Activated CD8-positive, alpha-beta T cell treated with anti-CD3 and anti-CD28 coated beads for 36 hours (primary cell): Measurements from ENCODE around the gene EML5. TPM values are rescaled to one million over a fixed set of nuclear protein-coding genes. Genes with fewer than 3 reads are reported as not detected.
A peak's percentile ranks its signal among the peaks of the same experiment; 100 is the strongest.

Source experiments
- ATAC-seq: fragments of 200-7000 bp; cut with Tn5 transposase; one replicate; pipeline ENCODE4 v1.10.0; 2021; ENCODE audit warnings: mild to moderate bottlenecking, moderate library complexity
- CTCF ChIA-PET: fragments of 350-600 bp; sonication (Branson Sonifier 250); formaldehyde crosslinking; loops from one replicate; lab custom pipeline; 2021; ENCODE audit warnings: antibody characterized with exemption; lab: Charles Lee
- POLR2A ChIA-PET: fragments of 350-600 bp; sonication (Branson Sonifier 250); formaldehyde crosslinking; loops from one replicate; lab custom pipeline; 2021; ENCODE audit warnings: antibody characterized with exemption; lab: Charles Lee
- DNase-seq: peaks from one replicate; pipeline ENCODE4 v3.0.0-alpha.2; 2020
- H3K27ac Mint-ChIP-seq: one replicate; pipeline ENCODE4 v1.8.0; 2021; ENCODE audit warnings: mild to moderate bottlenecking, mixed read lengths
- H3K27me3 Mint-ChIP-seq: one replicate; pipeline ENCODE4 v1.8.0; 2021; ENCODE audit warnings: mixed read lengths
- H3K36me3 Mint-ChIP-seq: one replicate; pipeline ENCODE4 v1.8.0; 2021; ENCODE audit warnings: low read depth, mixed read lengths
- H3K4me1 Mint-ChIP-seq: one replicate; pipeline ENCODE4 v1.8.0; 2021; ENCODE audit warnings: low read depth, mixed read lengths
- H3K4me3 Mint-ChIP-seq: one replicate; pipeline ENCODE4 v1.8.0; 2021; ENCODE audit warnings: mild to moderate bottlenecking, moderate library complexity, mixed read lengths
- H3K9me3 Mint-ChIP-seq: one replicate; pipeline ENCODE4 v1.8.0; 2021; ENCODE audit warnings: mixed read lengths
- intact Hi-C: fragments of 100-400 bp; cut with micrococcal nuclease; formaldehyde crosslinking; loops from one replicate; pipeline ENCODE4 v1.10.0; 2022
- total RNA-seq, 2 experiments: library from RNA; stranded (reverse); gene quantifications; one replicate each; pipeline ENCODE4 v1.2.3, GENCODE V29; 2021
- TF ChIP-seq, protein P1 (sequence below): fragments of 200-600 bp; IDR thresholded peaks from one replicate; pipeline ENCODE4 v1.8.0; 2022; ENCODE audit warnings: antibody characterized with exemption, mild to moderate bottlenecking

The EML5 gene
- total RNA-seq, 2 experiments from 2014 or later, result 2.7 to 3.8 TPM

DNA sequence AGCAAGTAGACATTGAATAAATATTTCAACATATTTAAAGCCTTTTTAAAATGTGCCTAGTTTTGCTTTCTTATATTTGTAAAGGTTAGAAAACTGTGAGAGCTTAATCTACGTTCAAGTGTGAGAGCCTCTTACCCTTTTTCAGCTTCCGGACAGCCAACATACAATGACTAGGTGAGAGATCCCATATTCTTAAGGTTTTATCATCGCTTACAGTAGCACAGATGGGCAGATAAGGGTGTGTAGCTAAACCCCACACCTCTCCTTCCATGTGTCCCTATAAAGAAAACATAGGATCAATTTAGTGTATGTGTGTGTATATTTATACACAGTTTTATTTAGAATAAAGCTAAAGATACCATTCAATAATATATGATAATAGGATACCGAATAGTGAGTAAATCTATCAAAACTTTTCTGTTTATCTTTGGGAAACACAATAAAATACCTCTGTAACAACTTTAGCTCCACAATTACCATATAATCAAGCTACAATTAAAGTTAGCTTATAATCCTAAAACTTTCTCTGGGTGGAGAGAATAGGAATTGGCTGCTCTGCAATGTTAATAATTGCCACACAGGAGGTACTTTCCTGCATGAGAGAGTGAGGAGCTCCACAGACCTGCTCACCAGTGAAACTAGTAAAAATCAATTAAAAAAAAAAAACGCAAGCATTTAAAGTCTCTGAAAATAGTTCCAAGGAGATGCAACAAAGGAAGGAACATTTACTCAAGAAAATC lies 110.8 kb downstream of the EML5 start:
- H3K27me3 Mint-ChIP-seq, result no peaks in the 10 kb centered on the region
- TF ChIP-seq, protein P1, sequence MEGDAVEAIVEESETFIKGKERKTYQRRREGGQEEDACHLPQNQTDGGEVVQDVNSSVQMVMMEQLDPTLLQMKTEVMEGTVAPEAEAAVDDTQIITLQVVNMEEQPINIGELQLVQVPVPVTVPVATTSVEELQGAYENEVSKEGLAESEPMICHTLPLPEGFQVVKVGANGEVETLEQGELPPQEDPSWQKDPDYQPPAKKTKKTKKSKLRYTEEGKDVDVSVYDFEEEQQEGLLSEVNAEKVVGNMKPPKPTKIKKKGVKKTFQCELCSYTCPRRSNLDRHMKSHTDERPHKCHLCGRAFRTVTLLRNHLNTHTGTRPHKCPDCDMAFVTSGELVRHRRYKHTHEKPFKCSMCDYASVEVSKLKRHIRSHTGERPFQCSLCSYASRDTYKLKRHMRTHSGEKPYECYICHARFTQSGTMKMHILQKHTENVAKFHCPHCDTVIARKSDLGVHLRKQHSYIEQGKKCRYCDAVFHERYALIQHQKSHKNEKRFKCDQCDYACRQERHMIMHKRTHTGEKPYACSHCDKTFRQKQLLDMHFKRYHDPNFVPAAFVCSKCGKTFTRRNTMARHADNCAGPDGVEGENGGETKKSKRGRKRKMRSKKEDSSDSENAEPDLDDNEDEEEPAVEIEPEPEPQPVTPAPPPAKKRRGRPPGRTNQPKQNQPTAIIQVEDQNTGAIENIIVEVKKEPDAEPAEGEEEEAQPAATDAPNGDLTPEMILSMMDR, result no peak
- intact Hi-C loops, result no loop called here
- no peaks in the 10 kb centered on the region for H3K9me3 Mint-ChIP-seq
- no peak overlapping the region for H3K27ac Mint-ChIP-seq
- ChIA-PET POLR2A (no interaction called here), CTCF (interaction anchor here (1.1 to 4.3 kb wide), 2 partner anchors 14 to 16 kb away, joined by 3 to 34 read pairs; no protein-coding TSS in a partner anchor)
- ATAC-seq (no peak), DNase-seq (no peak)
- H3K36me3 Mint-ChIP-seq, result peaks cover 8% of the 10 kb centered on the region
- H3K4me3 Mint-ChIP-seq, result no peak overlapping the region
- H3K4me1 Mint-ChIP-seq, result no peaks in the 10 kb centered on the region

DNA sequence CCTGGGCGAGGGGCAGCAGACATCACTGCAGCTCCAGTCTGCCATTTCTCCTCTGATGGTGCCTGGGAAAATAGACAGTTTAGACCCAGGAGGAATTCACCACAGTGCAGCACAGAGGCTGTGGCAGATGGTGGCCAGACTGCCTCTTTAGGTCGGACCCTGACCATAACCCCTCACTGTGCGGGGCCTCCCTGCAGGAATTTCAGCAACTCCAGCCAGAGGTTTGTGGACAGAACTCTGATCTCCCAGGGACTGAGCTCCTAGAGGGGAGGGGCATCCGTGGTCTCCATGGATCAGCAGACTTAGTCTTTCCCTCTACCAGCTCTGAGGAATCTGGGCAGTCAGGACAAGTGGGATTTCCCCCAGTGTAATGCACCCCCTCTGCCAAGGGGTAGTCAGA lies 123.4 kb downstream of the EML5 start:
- no peaks in the 10 kb centered on the region for H3K27me3 Mint-ChIP-seq
- intact Hi-C loops, result loop anchor here (5.0 kb wide), 1 partner anchor 198 kb away; no protein-coding TSS in a partner anchor
- ATAC-seq (no peak), DNase-seq (no peak)
- peaks cover 20% of the 10 kb centered on the region for H3K36me3 Mint-ChIP-seq
- H3K9me3 Mint-ChIP-seq, result peaks cover 11% of the 10 kb centered on the region
- TF ChIP-seq, protein P1, result no peak
- no peak overlapping the region for H3K4me3 Mint-ChIP-seq
- ChIA-PET POLR2A (interaction anchor here (1.2 kb wide), 1 partner anchor 124 kb away, joined by 4 read pairs; no protein-coding TSS in a partner anchor), CTCF (interaction anchor here (0.8 to 3.1 kb wide), 3 partner anchors 13 to 358 kb away, joined by 3 to 34 read pairs (median 5); no protein-coding TSS in a partner anchor)
- H3K27ac Mint-ChIP-seq, result no peak overlapping the region
- H3K4me1 Mint-ChIP-seq, result peaks cover 2% of the 10 kb centered on the region

- Mint-ChIP-seq H3K36me3 (peaks cover 18% of the 10 kb centered on the region), H3K4me3 (no peak overlapping the region), H3K27me3 (no peaks in the 10 kb centered on the region), H3K4me1 (peaks cover 2% of the 10 kb centered on the region), H3K9me3 (peaks cover 11% of the 10 kb centered on the region), H3K27ac (no peak overlapping the region)
- DNase-seq (no peak), ATAC-seq (no peak)
- ChIA-PET POLR2A (no interaction called here), CTCF (interaction anchor here (0.7 to 3.1 kb wide), 9 partner anchors 13 to 358 kb away, joined by 3 to 34 read pairs (median 4); partner anchors contain the start of gene TTC8)
- TF ChIP-seq, protein P1, result no peak
- intact Hi-C loops, result loop anchor here (5.0 kb wide), 1 partner anchor 199 kb away; no protein-coding TSS in a partner anchor
Observed at GRCh38 chr14:88668448-88669116, 124.2 kb downstream of the EML5 start.

DNA sequence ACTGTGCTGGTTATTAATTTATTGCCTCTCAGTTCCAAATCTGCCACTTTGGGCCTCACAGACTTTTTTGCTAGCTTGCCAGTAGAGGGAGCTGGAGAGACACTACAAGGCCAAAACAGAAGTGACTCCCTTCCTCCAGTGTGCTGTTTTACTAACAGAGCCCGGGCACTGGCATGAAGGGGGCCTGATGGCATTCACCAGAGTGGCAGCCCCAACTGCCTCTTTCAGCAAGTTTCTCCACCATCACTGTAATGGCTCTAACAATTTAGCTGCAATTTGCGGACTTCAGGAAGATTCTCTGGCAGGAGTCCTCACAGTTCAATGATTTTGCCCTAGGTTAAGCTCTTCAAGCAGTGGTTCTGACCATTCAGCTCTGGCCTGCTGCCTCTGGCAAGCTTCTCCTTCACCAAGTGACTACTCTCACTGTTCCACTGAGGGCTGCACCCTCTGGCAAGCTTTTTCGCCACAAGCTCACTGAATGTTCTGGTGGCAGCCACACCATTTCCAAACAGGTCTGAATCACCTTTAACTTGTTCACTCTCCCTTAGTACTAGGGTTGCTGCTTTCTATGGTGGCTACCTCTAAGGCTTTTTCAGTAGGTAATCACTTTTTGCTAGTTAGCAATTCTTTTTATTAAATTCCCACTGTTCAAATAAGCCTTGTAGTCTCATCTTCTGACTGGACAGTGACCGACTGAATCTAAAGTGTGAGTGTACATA lies 125.0 kb downstream of the EML5 start:
- H3K27me3 Mint-ChIP-seq, result no peaks in the 10 kb centered on the region
- ChIA-PET POLR2A (interaction anchor here (0.6 kb wide), 1 partner anchor 32 kb away, joined by 4 read pairs; no protein-coding TSS in a partner anchor), CTCF (interaction anchor here (0.6 to 3.1 kb wide), 43 partner anchors 10 to 478 kb away, joined by 3 to 34 read pairs (median 4); partner anchors contain the start of genes EML5 and TTC8)
- peak; percentile 84 for ATAC-seq
- intact Hi-C loops, result loop anchor here (5.0 kb wide), 1 partner anchor 200 kb away; no protein-coding TSS in a partner anchor
- peaks cover 11% of the 10 kb centered on the region for H3K9me3 Mint-ChIP-seq
- TF ChIP-seq, protein P1, result peak; percentile 87
- peaks cover 2% of the 10 kb centered on the region for H3K4me1 Mint-ChIP-seq
- H3K27ac Mint-ChIP-seq, result no peak overlapping the region
- peak; percentile 52 for DNase-seq
- no peak overlapping the region for H3K4me3 Mint-ChIP-seq
- peaks cover 12% of the 10 kb centered on the region for H3K36me3 Mint-ChIP-seq
